Stimulated activated CD4-positive, alpha-beta T cell treated with anti-CD3 and anti-CD28 coated beads, Interleukin-1b, Interleukin-23, amount 100 ng/mL, for 1 hour (primary cell): Measurements from ENCODE around the gene CELA2A.

ENCODE experiments used
- DNase-seq, 2 donors: peaks; one replicate each; pipeline ENCODE4 v3.0.0-alpha.2; 2020; ENCODE audit warnings: low read depth in 2 of 2

CELA2A gene

DNA sequence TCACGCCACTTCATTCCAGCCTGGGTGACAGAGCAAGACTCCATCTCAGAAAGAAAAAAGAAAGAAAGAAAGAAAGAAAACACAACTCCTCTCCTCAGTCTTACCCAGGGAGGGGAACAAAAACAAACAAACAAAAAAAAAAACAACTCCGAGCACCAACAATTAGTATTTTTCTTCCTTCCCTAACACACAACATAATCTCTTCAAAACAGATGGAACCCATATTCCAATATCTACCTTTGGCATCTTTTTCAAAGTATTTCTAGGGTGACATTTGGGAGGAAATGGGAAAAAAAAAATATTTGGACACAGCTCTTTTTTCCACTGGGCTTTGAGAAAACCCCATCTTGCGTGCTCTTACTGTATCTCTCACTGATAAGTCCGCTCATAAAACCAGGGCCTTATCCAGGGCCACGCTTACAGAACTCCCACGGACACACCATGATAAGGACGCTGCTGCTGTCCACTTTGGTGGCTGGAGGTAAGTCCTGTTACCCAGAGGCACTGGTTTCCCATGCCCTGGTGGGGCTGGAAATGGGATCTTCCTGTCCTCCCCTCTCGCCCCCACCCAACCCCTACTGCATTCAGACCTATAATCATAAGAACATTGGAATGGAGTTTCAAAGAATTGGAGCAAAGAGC lies at the start of gene CELA2A:
TSS of gene CELA2A (plus strand) at position 420 of the 642 bp plus-strand sequence. CDS start at position 442, 22 bp downstream.
- no peak for DNase-seq

DNA sequence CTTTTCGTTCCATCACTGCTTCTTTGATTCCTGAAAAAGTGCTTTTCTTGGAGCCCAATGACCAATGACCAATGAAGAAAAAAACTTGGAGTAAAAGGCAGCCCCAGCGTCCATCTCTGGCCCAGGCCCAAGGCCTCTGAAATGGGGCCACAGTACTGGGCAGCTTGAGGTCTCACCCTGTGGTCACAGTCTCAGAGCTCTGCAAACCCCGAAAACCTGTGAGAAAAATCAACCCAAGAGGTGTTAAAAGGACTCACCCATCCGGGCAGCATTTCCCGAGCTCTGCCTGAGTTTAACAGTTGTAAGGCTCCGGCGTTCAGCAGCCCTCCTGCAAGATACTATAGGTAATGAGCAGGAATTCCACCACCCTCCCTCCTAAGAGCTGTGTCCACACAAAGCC lies 49.0 kb upstream of the CELA2A start:
- no peak for DNase-seq

GRCh38 chr1:15408890-15409387 lies 47.6 kb upstream of the CELA2A start:
- DNase-seq: no peak

DNA sequence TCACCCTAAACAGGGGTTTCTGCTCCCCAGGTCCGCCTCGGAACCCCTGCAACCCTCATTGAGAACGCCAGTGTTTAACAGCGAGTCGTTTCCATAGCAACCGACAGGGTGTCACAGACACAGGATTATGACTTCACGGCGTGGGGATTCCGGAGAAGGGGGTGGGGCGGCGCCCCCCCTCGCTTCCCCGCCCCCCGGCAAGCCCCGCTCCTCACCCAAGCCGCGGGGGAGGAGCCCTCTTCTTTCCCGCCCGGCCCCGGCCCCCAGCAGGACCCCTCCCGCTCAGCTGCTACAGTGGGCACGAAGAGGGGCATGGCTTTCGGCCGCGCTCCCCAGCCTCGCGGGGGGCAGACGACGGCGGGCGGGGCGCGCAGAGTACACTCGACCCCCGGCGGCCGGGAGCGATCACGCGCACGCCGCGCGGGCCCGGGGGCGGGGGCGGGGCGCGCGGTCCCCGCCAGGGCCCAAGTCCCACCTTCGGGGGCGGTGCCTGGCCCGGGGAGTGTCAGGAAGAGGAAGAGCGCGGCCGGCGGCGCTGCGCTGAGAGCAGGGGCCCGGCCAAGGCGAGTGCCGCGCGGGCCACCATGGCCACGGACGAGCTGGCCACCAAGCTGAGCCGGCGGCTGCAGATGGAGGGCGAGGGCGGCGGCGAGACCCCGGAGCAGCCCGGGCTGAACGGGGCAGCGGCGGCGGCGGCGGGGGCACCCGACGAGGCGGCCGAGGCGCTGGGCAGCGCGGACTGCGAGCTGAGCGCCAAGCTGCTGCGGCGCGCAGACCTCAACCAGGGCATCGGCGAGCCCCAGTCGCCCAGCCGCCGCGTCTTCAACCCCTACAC lies 46.9 kb upstream of the CELA2A start, which contains the start of gene EFHD2:
TSS of gene EFHD2 (plus strand) at position 501 of the 835 bp plus-strand sequence. CDS start at position 585, 84 bp downstream.
- peak; percentile 65 to 73 for DNase-seq

GRCh38 chr1:15410223-15410883 lies 46.2 kb upstream of the CELA2A start:
- no peak for DNase-seq

- no peak for DNase-seq
Measured at GRCh38 chr1:15410884-15411245, 45.7 kb upstream of the CELA2A start.

GRCh38 chr1:15411593-15412137 lies 44.9 kb upstream of the CELA2A start:
- no peak for DNase-seq

- DNase-seq: no peak
Measured at GRCh38 chr1:15412175-15412800, 44.2 kb upstream of the CELA2A start.

DNA sequence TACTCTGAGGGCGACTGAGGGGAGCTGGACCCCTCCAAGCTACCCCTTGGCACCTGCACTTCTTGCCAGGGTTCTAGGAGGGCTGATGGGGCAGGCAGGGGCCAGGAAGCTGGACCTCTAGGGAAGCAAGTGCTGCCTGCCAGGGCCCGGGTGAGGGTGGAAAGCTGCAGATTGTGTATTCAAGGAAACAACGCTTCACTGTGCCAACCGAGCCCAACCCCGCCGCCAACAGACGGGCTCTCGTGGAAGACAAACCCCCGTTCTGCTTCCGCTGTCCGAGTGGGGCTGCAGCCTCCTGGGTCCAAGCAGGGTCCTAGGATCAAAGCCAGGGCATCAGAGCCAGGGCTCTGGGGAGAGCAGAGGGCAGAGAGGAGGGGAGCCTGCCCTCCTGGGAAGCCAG lies 43.7 kb upstream of the CELA2A start:
- no peak for DNase-seq

DNA sequence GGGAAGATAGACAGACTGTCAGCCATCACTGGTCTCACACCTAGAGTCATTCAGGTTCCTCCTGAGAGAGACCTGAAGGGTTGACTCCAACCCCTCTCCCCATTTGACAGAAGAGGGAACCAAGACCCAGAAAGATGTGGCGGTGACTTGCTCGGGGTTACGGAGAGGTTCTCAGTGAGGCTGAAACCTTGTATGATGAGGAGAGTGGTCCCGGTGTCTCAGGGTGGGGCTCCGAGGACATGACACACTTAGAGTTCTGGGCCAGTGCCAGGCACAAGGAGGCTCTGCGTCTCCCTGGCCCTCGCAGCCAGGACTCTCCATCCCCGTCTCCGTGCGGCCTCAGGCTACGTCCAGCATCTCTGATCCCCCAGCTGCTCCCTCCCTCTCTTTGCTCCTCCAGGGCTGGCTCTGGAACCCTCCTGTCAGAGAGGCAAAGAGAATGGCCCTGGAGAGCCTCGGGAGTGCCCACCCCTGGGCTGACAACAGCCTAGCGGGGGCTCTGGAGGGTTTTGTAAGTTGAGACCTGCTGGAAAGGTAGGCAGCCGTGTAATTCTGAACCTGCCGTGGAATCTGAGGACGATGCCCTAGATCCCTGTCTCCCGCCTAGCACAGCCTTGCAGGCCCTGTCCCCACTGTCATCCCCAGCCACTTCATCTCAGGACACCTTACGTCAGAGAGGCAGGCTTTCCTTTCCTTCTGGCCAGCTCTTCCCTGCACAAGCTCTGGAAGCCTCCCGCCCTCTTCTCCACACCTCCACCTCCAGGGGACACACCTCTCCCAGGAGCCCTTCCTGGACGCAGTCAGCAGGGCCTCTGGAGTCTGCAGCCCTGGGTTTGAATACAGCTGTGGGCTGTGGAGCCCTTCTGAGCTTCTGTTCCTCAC lies 42.7 kb upstream of the CELA2A start:
- DNase-seq: no peak

DNA sequence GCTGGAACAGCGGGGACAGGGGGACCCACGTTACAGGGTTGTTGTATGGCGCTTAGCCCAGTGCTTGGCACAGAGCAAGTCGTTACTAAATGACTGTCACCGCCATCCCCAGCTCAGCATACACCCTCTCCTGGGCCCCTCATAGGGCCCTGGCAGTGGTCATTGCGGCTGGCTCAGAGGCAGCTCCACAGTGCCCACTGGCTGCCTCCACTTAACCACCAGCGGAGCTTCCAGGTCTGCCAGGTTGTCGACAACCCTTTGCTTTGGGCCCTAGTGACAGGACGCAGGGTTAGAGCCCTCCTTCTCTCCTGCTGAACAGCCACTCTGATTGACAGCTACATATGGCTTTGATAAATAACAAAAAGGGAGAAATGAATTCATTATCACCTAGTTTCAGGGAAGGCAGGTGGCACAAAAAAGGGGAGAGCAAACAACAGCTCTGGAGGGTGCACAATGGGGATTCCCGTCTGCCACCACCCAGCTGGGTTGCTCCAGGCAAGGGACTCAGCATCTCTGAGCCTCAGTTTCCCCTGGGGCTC lies 42.0 kb upstream of the CELA2A start:
- DNase-seq: no peak

DNA sequence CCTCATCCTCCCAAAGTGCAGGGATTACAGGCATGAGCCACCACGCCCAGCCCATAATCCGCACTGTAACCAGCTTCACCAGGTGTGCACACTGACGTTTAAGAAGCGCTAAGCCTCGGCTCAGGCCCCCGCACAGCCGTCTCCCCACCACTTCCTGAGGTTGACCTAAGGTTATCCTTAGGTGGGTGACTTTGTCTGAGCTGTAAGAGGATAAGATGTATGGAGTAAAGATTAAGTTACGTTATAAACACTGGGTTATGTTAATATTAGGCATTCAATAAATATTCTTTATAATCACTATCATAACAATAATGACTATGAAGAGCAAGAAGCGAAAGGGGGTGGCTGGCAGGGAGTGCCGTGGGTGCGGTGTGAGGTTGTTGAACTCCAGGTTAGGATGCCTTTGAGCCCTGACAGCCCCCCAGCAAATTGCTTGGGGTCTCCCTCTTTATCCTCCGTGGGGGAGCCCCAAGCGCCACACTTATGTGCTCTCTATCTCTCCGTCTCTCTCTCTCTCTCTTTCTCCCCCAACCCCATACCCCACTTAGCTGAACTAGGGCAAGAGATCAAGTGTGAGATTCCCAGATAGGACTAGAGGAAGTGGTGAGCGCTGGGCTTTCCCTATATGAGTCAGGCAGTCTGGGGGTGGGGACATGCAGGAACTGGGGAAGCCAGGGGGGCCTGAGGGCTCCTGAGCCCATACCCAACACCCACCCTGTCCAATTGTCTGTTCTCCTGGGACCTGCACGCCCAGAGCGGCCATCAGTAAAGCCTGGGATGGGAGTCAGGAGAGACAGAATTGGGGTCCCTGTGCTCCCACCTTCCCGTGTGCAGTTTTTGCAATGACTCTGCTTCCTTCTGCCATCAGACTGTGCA lies 39.2 kb upstream of the CELA2A start:
- DNase-seq: peak in 1 of 2 donors; percentile 28

GRCh38 chr1:15418806-15419515 lies 37.6 kb upstream of the CELA2A start:
- no peak for DNase-seq

- DNase-seq: no peak
Measured at GRCh38 chr1:15420853-15421465, 35.6 kb upstream of the CELA2A start.

DNA sequence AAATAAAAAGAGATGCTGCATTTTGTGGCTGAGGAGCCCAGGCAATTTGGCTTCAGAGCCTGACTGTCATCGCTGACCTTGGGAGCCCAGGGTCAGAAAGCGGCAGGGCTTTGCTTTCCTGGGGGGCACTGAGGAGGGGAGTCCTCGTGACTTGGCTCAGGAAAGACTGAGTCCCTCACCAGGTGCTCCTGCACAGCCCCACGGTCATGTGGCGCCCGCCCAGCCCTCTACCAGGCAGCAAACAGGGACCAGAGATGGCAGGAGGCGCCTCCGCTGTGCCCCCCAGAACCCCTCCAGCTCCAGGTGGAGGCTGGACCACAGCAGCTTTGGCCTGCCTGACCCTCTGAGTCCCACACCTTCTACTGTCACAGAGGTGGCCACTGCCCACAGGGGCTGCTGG lies 33.7 kb upstream of the CELA2A start:
- no peak for DNase-seq

DNA sequence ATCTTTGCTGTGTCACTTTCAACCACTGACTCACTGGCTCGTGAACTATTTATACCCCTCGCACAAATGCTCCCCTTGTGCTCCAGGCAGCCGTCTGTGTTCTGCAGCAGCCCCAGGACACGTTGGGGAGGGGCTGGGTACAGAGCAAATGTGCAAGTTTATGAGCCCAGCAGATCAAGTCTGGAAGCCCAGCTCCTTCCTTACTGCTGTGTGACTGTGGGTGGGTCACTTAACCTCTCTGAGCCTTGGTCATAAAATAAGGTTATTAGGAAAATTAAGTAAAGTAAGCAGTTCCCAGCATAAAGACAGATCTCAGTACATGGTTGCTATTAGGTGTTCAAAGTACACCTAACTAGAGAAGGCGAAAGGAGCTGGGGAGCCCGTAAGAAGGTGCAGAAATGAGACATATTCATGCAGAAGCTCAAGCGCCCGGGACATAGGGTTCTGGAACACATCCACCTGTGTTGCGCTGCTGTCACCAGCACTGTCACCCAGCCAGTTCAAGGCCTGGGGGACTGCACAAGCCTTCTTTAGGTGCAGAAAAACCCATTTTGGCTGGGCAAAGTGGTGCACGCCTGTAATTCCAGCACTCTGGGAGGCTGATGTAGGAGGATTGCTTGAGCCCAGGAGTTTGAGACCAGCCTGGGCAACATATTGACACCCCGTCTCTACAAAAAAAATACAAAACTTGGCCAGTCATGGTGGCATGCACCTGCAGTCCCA lies 33.0 kb upstream of the CELA2A start:
- DNase-seq: no peak

DNA sequence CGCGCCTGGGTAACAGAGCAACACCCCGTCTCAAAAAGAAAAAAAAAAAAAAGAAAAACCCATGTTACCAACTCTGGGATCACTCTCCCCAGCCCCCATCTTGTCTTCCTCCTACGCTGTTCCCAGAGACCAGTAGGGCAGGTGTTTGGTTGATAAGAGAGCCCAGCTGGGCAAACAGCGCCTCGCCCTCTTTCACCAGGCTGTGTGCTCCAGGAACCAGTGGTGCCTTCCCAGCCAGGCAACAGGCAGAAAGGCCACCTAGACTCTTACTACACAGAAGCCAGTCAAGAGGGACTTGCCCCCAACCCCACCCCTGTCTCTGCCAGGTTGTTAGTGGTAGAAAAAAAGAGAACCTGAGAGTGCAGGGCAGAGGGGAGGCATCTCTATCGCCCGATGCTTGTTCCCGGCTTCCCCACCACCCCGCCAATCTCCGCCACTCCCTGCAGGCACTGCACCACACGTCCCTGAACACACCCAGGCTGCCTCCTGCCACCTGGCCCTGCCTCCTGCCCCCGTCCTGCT lies 32.3 kb upstream of the CELA2A start:
- no peak for DNase-seq
